DND-41 (cell line): ENCODE measurements around the gene GPA33.

Experiments used
- EZH2 ChIP-seq: IDR thresholded peaks from 3 replicates; pipeline ENCODE4 v1.6.1; 2012; ENCODE audit warnings: borderline replicate concordance, low read depth, mild to moderate bottlenecking, moderate library complexity, low read length, inconsistent platforms; ENCODE audit not compliant: severe bottlenecking
- TF ChIP-seq, protein P1 (sequence below): IDR thresholded peaks from 2 replicates; pipeline ENCODE4 v1.5.1; 2012; ENCODE audit warnings: borderline replicate concordance, low read length, moderate library complexity, mild to moderate bottlenecking; ENCODE audit not compliant: poor library complexity, severe bottlenecking; ENCODE audit errors: extremely low read depth

DNA sequence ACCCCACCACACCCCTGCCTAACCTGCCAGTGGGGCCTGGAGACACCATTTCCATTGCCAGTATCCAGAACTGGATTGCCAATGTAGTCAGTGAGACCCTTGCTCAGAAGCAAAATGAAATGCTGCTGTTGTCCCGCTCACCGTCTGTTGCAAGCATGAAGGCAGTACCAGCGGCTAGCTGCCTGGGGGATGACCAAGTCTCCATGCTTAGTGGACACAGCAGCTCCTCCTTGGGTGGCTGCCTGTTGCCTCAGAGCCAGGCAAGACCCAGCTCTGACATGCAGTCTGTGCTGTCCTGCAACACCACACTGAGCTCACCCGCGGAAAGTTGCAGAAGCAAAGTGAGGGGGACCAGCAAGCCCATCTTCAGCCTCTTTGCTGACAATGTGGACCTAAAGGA, 37.1 kb upstream of the GPA33 start:
- TF ChIP-seq, protein P1, sequence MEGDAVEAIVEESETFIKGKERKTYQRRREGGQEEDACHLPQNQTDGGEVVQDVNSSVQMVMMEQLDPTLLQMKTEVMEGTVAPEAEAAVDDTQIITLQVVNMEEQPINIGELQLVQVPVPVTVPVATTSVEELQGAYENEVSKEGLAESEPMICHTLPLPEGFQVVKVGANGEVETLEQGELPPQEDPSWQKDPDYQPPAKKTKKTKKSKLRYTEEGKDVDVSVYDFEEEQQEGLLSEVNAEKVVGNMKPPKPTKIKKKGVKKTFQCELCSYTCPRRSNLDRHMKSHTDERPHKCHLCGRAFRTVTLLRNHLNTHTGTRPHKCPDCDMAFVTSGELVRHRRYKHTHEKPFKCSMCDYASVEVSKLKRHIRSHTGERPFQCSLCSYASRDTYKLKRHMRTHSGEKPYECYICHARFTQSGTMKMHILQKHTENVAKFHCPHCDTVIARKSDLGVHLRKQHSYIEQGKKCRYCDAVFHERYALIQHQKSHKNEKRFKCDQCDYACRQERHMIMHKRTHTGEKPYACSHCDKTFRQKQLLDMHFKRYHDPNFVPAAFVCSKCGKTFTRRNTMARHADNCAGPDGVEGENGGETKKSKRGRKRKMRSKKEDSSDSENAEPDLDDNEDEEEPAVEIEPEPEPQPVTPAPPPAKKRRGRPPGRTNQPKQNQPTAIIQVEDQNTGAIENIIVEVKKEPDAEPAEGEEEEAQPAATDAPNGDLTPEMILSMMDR, result no peak
- TF ChIP-seq EZH2, result no peak
